Sigmoid colon (tissue), 4 donors: ENCODE data around the gene CD274.

ENCODE experiments used
- EP300 ChIP-seq, 4 donors: sonication (generic); formaldehyde crosslinking; IDR thresholded peaks; one replicate each; pipeline ENCODE4 v1.6.1; 2017; ENCODE audit warnings: antibody characterized with exemption in 4 of 4
- POLR2A ChIP-seq, 2 donors: fragments of 450-650 bp; IDR thresholded peaks; one replicate each; pipeline ENCODE4 v1.6.1; 2016; ENCODE audit warnings: antibody characterized with exemption in 2 of 2, mild to moderate bottlenecking in 2 of 2, moderate library complexity in 2 of 2
- POLR2AphosphoS5 ChIP-seq, 4 donors: sonication (generic); formaldehyde crosslinking; IDR thresholded peaks; one replicate each; pipeline ENCODE4 v1.6.1; 2017; ENCODE audit warnings: antibody characterized with exemption in 4 of 4
- TF ChIP-seq, protein P1 (sequence below), 4 experiments: fragments of 450-650 bp in 3 of 4; fragments of 200-600 bp in 1 of 4; IDR thresholded peaks; one replicate each; pipeline ENCODE4 v1.5.1; 2016 to 2019; ENCODE audit warnings: antibody characterized with exemption in 4 of 4, mild to moderate bottlenecking in 3 of 4, moderate library complexity in 2 of 4

- TF ChIP-seq, protein P1, sequence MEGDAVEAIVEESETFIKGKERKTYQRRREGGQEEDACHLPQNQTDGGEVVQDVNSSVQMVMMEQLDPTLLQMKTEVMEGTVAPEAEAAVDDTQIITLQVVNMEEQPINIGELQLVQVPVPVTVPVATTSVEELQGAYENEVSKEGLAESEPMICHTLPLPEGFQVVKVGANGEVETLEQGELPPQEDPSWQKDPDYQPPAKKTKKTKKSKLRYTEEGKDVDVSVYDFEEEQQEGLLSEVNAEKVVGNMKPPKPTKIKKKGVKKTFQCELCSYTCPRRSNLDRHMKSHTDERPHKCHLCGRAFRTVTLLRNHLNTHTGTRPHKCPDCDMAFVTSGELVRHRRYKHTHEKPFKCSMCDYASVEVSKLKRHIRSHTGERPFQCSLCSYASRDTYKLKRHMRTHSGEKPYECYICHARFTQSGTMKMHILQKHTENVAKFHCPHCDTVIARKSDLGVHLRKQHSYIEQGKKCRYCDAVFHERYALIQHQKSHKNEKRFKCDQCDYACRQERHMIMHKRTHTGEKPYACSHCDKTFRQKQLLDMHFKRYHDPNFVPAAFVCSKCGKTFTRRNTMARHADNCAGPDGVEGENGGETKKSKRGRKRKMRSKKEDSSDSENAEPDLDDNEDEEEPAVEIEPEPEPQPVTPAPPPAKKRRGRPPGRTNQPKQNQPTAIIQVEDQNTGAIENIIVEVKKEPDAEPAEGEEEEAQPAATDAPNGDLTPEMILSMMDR (IDR thresholded peaks at IDR 0.05): no peak
- TF ChIP-seq EP300 (IDR thresholded peaks at IDR 0.05) (no peak), POLR2AphosphoS5 (IDR thresholded peaks at IDR 0.05) (no peak), POLR2A (IDR thresholded peaks at IDR 0.05) (no peak)
These were observed 9.8 kb downstream of the CD274 start for GRCh38 chr9:5460157-5460556.
